Lower leg skin (tissue), 3 donors: Measurements from ENCODE around the gene EFCAB12.

ENCODE experiments used
- POLR2A ChIP-seq, 2 donors: fragments of 450-650 bp; IDR thresholded peaks; one replicate each; pipeline ENCODE4 v1.6.1; 2016 to 2017; ENCODE audit warnings: antibody characterized with exemption in 2 of 2, mild to moderate bottlenecking in 1 of 2, moderate library complexity in 1 of 2
- TF ChIP-seq, protein P1 (sequence below), 3 donors: fragments of 450-650 bp; IDR thresholded peaks; one replicate each; pipeline ENCODE4 v1.5.1; 2016; ENCODE audit warnings: antibody characterized with exemption in 3 of 3, mild to moderate bottlenecking in 3 of 3, moderate library complexity in 2 of 3

- TF ChIP-seq, protein P1, sequence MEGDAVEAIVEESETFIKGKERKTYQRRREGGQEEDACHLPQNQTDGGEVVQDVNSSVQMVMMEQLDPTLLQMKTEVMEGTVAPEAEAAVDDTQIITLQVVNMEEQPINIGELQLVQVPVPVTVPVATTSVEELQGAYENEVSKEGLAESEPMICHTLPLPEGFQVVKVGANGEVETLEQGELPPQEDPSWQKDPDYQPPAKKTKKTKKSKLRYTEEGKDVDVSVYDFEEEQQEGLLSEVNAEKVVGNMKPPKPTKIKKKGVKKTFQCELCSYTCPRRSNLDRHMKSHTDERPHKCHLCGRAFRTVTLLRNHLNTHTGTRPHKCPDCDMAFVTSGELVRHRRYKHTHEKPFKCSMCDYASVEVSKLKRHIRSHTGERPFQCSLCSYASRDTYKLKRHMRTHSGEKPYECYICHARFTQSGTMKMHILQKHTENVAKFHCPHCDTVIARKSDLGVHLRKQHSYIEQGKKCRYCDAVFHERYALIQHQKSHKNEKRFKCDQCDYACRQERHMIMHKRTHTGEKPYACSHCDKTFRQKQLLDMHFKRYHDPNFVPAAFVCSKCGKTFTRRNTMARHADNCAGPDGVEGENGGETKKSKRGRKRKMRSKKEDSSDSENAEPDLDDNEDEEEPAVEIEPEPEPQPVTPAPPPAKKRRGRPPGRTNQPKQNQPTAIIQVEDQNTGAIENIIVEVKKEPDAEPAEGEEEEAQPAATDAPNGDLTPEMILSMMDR (IDR thresholded peaks at IDR 0.05): no peak
- TF ChIP-seq POLR2A (IDR thresholded peaks at IDR 0.05): no peak
Observed at GRCh38 chr3:129399145-129399894, 29.1 kb downstream of the EFCAB12 start.
